H9 (cell line): ENCODE results near the gene ANKS1B. TPM values are rescaled to one million over a fixed set of nuclear protein-coding genes. Genes with fewer than 3 reads are reported as not detected.

ENCODE experiments used
- DNase-seq: peaks from one replicate; pipeline ENCODE4 v3.0.0-alpha.2; 2017
- H2AFZ ChIP-seq: one replicate; pipeline ENCODE4 v1.6.1; 2013; ENCODE audit warnings: mild to moderate bottlenecking, low read length, control low read depth, moderate library complexity
- H2AK5ac ChIP-seq: 2 replicates; pipeline ENCODE4 v1.6.1; 2013; ENCODE audit warnings: low read length, control low read depth, mixed read lengths; ENCODE audit not compliant: insufficient read length
- H2BK120ac ChIP-seq: one replicate; pipeline ENCODE4 v1.6.1; 2013; ENCODE audit warnings: low read depth, mild to moderate bottlenecking, low read length, control low read depth, inconsistent platforms; ENCODE audit not compliant: poor library complexity, severe bottlenecking
- H2BK12ac ChIP-seq: 2 replicates; pipeline ENCODE4 v1.6.1; 2013; ENCODE audit warnings: low read length, control low read depth, mixed read lengths, low read depth; ENCODE audit not compliant: insufficient read length
- H2BK15ac ChIP-seq: 2 replicates; pipeline ENCODE4 v1.6.1; 2013; ENCODE audit warnings: low read depth, low read length, control low read depth
- H2BK20ac ChIP-seq: one replicate; pipeline ENCODE4 v1.6.1; 2013; ENCODE audit warnings: low read depth, mild to moderate bottlenecking, low read length, control low read depth, inconsistent platforms; ENCODE audit not compliant: poor library complexity, severe bottlenecking
- H2BK5ac ChIP-seq: 2 replicates; pipeline ENCODE4 v1.6.1; 2013; ENCODE audit warnings: low read length, control low read depth, mixed read lengths; ENCODE audit not compliant: insufficient read length
- H3K14ac ChIP-seq: 2 replicates; pipeline ENCODE4 v1.6.1; 2013; ENCODE audit warnings: low read length, control low read depth; ENCODE audit not compliant: insufficient read depth
- H3K18ac ChIP-seq: 2 replicates; pipeline ENCODE4 v1.6.1; 2013; ENCODE audit warnings: low read depth, mild to moderate bottlenecking, mixed read lengths, low read length, control low read depth; ENCODE audit not compliant: insufficient read length
- H3K23ac ChIP-seq: 2 replicates; pipeline ENCODE4 v1.6.1; 2013; ENCODE audit warnings: low read length, control low read depth, mixed read lengths, low read depth; ENCODE audit not compliant: insufficient read length
- H3K23me2 ChIP-seq: 2 replicates; pipeline ENCODE4 v1.6.1; 2013; ENCODE audit warnings: low read depth, mild to moderate bottlenecking, mixed read lengths, low read length, control low read depth; ENCODE audit not compliant: insufficient read length, poor library complexity, severe bottlenecking
- H3K27ac ChIP-seq: 2 replicates; pipeline ENCODE4 v1.5.1; 2013; ENCODE audit warnings: low read length, control low read depth, mixed read lengths, low read depth; ENCODE audit not compliant: insufficient read length
- H3K27me3 ChIP-seq: 2 replicates; pipeline ENCODE4 v1.6.1; 2013; ENCODE audit warnings: low read length, control low read depth, inconsistent platforms; ENCODE audit not compliant: insufficient read depth
- H3K4ac ChIP-seq: 2 replicates; pipeline ENCODE4 v1.6.1; 2013; ENCODE audit warnings: low read depth, mild to moderate bottlenecking, control low read depth, inconsistent platforms, low read length, moderate library complexity
- H3K4me1 ChIP-seq: 2 replicates; pipeline ENCODE4 v1.6.1; 2013; ENCODE audit warnings: low read length, control low read depth, inconsistent platforms; ENCODE audit not compliant: insufficient read depth
- H3K4me2 ChIP-seq: 2 replicates; pipeline ENCODE4 v1.6.1; 2013; ENCODE audit warnings: low read length, control low read depth, mixed read lengths; ENCODE audit not compliant: insufficient read length, insufficient read depth
- H3K56ac ChIP-seq: 2 replicates; pipeline ENCODE4 v1.6.1; 2013; ENCODE audit warnings: low read depth, mild to moderate bottlenecking, mixed read lengths, low read length, control low read depth; ENCODE audit not compliant: insufficient read length
- H3K79me1 ChIP-seq: 2 replicates; pipeline ENCODE4 v1.6.1; 2013; ENCODE audit warnings: low read depth, mild to moderate bottlenecking, moderate library complexity, low read length, control low read depth, inconsistent platforms; ENCODE audit not compliant: insufficient read depth, poor library complexity, severe bottlenecking
- H3K79me2 ChIP-seq: 2 replicates; pipeline ENCODE4 v1.6.1; 2013; ENCODE audit warnings: low read length, control low read depth, inconsistent platforms; ENCODE audit not compliant: insufficient read depth
- H3K9ac ChIP-seq: 2 replicates; pipeline ENCODE4 v1.6.1; 2013; ENCODE audit warnings: low read length, control low read depth, mixed read lengths; ENCODE audit not compliant: insufficient read length; ENCODE audit errors: extremely low read depth
- H3K9me3 ChIP-seq: one replicate; pipeline ENCODE4 v1.6.1; 2013; ENCODE audit warnings: low read depth, low read length, inconsistent platforms; ENCODE audit not compliant: control insufficient read depth
- H3T11ph ChIP-seq: one replicate; pipeline ENCODE4 v1.6.1; 2013; ENCODE audit warnings: mild to moderate bottlenecking, low read length, control low read depth, inconsistent platforms
- H4K20me1 ChIP-seq: one replicate; pipeline ENCODE4 v1.6.1; 2013; ENCODE audit not compliant: control insufficient read depth, insufficient read length, insufficient read depth
- H4K5ac ChIP-seq: 2 replicates; pipeline ENCODE4 v1.6.1; 2013; ENCODE audit warnings: low read depth, mild to moderate bottlenecking, mixed read lengths, low read length, control low read depth; ENCODE audit not compliant: insufficient read length
- H4K8ac ChIP-seq: replicated peaks from 2 replicates; pipeline ENCODE4 v1.6.1; 2013; ENCODE audit warnings: low read length, control low read depth, mixed read lengths, low read depth; ENCODE audit not compliant: insufficient read length
- H4K91ac ChIP-seq: 2 replicates; pipeline ENCODE4 v1.6.1; 2013; ENCODE audit warnings: low read depth, mild to moderate bottlenecking, moderate library complexity, mixed read lengths, low read length, control low read depth; ENCODE audit not compliant: insufficient read length
- H3K27ac Mint-ChIP-seq, 3 experiments: 2 replicates in 2 of 3; 3 replicates in 1 of 3; pipeline ENCODE4 v1.8.0; 2020 to 2021; ENCODE audit warnings: mixed read lengths in 3 of 3, mild to moderate bottlenecking in 1 of 3, moderate library complexity in 1 of 3
- H3K27me3 Mint-ChIP-seq: 2 replicates; pipeline ENCODE4 v1.8.0; 2021; ENCODE audit warnings: low read depth, mild to moderate bottlenecking, moderate library complexity, mixed read lengths
- H3K36me3 Mint-ChIP-seq, 3 experiments: 2 replicates in 2 of 3; 3 replicates in 1 of 3; pipeline ENCODE4 v1.8.0; 2020 to 2021; ENCODE audit warnings: low read depth in 3 of 3, mixed read lengths in 3 of 3; ENCODE audit not compliant: insufficient read depth in 1 of 3
- H3K4me1 Mint-ChIP-seq, 2 experiments: 2 replicates each; pipeline ENCODE4 v1.8.0; 2020; ENCODE audit warnings: mixed read lengths in 2 of 2
- H3K4me3 Mint-ChIP-seq, 2 experiments: 2 replicates in 1 of 2; 3 replicates in 1 of 2; pipeline ENCODE4 v1.8.0; 2020 to 2021; ENCODE audit warnings: mild to moderate bottlenecking in 2 of 2, mixed read lengths in 2 of 2, moderate library complexity in 1 of 2
- H3K9me3 Mint-ChIP-seq, 2 experiments: 2 replicates in 1 of 2; 3 replicates in 1 of 2; pipeline ENCODE4 v1.8.0; 2020; ENCODE audit warnings: mild to moderate bottlenecking in 2 of 2, mixed read lengths in 2 of 2, moderate library complexity in 1 of 2
- CTCF ChIP-seq: fragments of 200-600 bp; sonication (generic); conservative IDR thresholded peaks from 3 replicates; pipeline ENCODE4 v1.8.0; 2021; ENCODE audit warnings: antibody characterized with exemption, mild to moderate bottlenecking
- WGBS: extraction: QIAGEN DNeasy Blood & Tissue Kit; methylation state at CpG from one replicate; pipeline ENCODE4 v1.1.7; 2013; ENCODE audit warnings: missing lambda C conversion rate, low lambda C conversion rate, mixed read lengths; ENCODE audit not compliant: insufficient read length; ENCODE audit errors: extremely low coverage; 5-methylcytosine and 5-hydroxymethylcytosine counted together
- total RNA-seq: library from RNA; stranded (reverse); gene quantifications from 2 replicates; pipeline ENCODE4 v1.2.1, GENCODE V29; 2021

ANKS1B gene
- total RNA-seq, 1 experiment from 2014 or later = 4.1 TPM

- H4K8ac ChIP-seq = no peak overlapping the region
- H2AK5ac ChIP-seq = no peak overlapping the region
- Mint-ChIP-seq H3K27ac (0 out of 7 replicates have a peak overlapping the region, but pooled peaks of 1 of the 3 experiments have one; percentile 20), H3K27me3 (no peaks in the 10 kb centered on the region), H3K36me3 (no peaks in the 10 kb centered on the region; a peak in 1 of 7 replicates), H3K4me1 (peaks cover 0 to 4% of the 10 kb centered on the region in 2 experiments; a peak in 3 of 4 replicates), H3K4me3 (no peak overlapping the region), H3K9me3 (peaks cover 2 to 7% of the 10 kb centered on the region in 2 experiments; a peak in 4 of 5 replicates)
- H2AFZ ChIP-seq = no peak overlapping the region
- no peak overlapping the region for H2BK15ac ChIP-seq
- H3K23ac ChIP-seq = no peak overlapping the region
- H3K79me2 ChIP-seq = no peaks in the 10 kb centered on the region
- no peak overlapping the region for H2BK12ac ChIP-seq
- no peak overlapping the region for H3K56ac ChIP-seq
- no peak overlapping the region for H3K9ac ChIP-seq
- no peak overlapping the region for H3K14ac ChIP-seq
- no peak overlapping the region for H3K18ac ChIP-seq
- no peaks in the 10 kb centered on the region for H3K27me3 ChIP-seq
- no peak overlapping the region for H2BK5ac ChIP-seq
- H3K4me1 ChIP-seq = no peaks in the 10 kb centered on the region
- no peaks in the 10 kb centered on the region for H3K9me3 ChIP-seq
- H3K4me2 ChIP-seq = no peak overlapping the region
- H4K20me1 ChIP-seq = no peaks in the 10 kb centered on the region
- H2BK120ac ChIP-seq = no peak overlapping the region
- no peak overlapping the region for H4K91ac ChIP-seq
- H3K79me1 ChIP-seq = no peaks in the 10 kb centered on the region
- no peak for DNase-seq
- no peak for TF ChIP-seq CTCF
- H3T11ph ChIP-seq = no peak overlapping the region
- no peaks in the 10 kb centered on the region for H3K23me2 ChIP-seq
- H3K4ac ChIP-seq = no peak overlapping the region
- H2BK20ac ChIP-seq = no peak overlapping the region
- no peak overlapping the region for H4K5ac ChIP-seq
- WGBS = no CpG with 5 or more reads among the region's 3 CpGs
- no peak overlapping the region for H3K27ac ChIP-seq
These were observed 994.1 kb downstream of the ANKS1B start for GRCh38 chr12:98990648-98991047.
